DOHH2 (cell line): ENCODE results near the gene CRY1.

Experiments
- CTCF ChIP-seq: fragments of 200-600 bp; sonication (generic); IDR thresholded peaks from one replicate; pipeline ENCODE4 v1.5.1; 2014; ENCODE audit warnings: antibody characterized with exemption, mild to moderate bottlenecking, low read depth, low read length; ENCODE audit not compliant: poor library complexity, severe bottlenecking
- EZH2phosphoT487 ChIP-seq: fragments of 200-600 bp; sonication (generic); IDR thresholded peaks from 2 replicates; pipeline ENCODE4 v1.6.1; 2017; ENCODE audit warnings: borderline replicate concordance, mild to moderate bottlenecking, antibody characterized with exemption, low read length, moderate library complexity, mixed read lengths

- TF ChIP-seq CTCF (no peak), EZH2phosphoT487 (no peak)
Measured at GRCh38 chr12:107053709-107054108, 39.6 kb downstream of the CRY1 start.
